HepG2 (cell line): ENCODE data around the gene EPC2. TPM values are rescaled to one million over a fixed set of nuclear protein-coding genes. Genes with fewer than 3 reads are reported as not detected.

Source experiments
- E2F5 ChIP-seq: sonication (generic); formaldehyde crosslinking; conservative IDR thresholded peaks from 2 replicates; pipeline ENCODE4 v1.4.0; 2020; ENCODE audit warnings: missing genetic modification reagents
- ETV5 ChIP-seq: IDR thresholded peaks from 2 replicates; pipeline ENCODE4 v1.6.1; 2018; ENCODE audit warnings: missing biosample characterization, missing genetic modification reagents, inconsistent platforms, borderline replicate concordance
- FOXA3 ChIP-seq: IDR thresholded peaks from 2 replicates; pipeline ENCODE4 v1.6.1; 2016; ENCODE audit warnings: missing genetic modification reagents, missing compliant biosample characterization
- FOXJ3 ChIP-seq: sonication (generic); formaldehyde crosslinking; IDR thresholded peaks from 2 replicates; pipeline ENCODE4 v1.4.0; 2020; ENCODE audit warnings: missing genetic modification reagents, mild to moderate bottlenecking, borderline replicate concordance
- GATAD1 ChIP-seq: IDR thresholded peaks from 2 replicates; pipeline ENCODE4 v1.6.1; 2016; ENCODE audit warnings: missing genetic modification reagents, missing compliant biosample characterization
- KLF16 ChIP-seq, 2 experiments: sonication (generic) in 1 of 2; formaldehyde crosslinking in 1 of 2; IDR thresholded peaks; 2 replicates each; pipeline versions ENCODE4 v1.6.1 to v1.8.0; 2016 to 2023; ENCODE audit warnings: missing genetic modification reagents in 2 of 2, missing compliant biosample characterization in 1 of 2
- NFIC ChIP-seq: IDR thresholded peaks from 2 replicates; pipeline ENCODE4 v1.6.1; 2012; ENCODE audit warnings: mild to moderate bottlenecking, low read length, inconsistent platforms
- NR3C1 ChIP-seq: sonication (generic); formaldehyde crosslinking; IDR thresholded peaks from 2 replicates; pipeline ENCODE4 v1.4.0; 2020; ENCODE audit warnings: missing genetic modification reagents
- RARG ChIP-seq: sonication (generic); formaldehyde crosslinking; IDR thresholded peaks from 2 replicates; pipeline ENCODE4 v1.4.0; 2020; ENCODE audit warnings: low read depth, mild to moderate bottlenecking, missing genetic modification reagents
- ZBTB49 ChIP-seq: sonication (generic); formaldehyde crosslinking; IDR thresholded peaks from 2 replicates; pipeline ENCODE4 v1.4.0; 2020; ENCODE audit warnings: missing genetic modification reagents, borderline replicate concordance
- ZNF34 ChIP-seq: sonication (generic); formaldehyde crosslinking; IDR thresholded peaks from 2 replicates; pipeline ENCODE4 v1.4.0; 2020; ENCODE audit warnings: mild to moderate bottlenecking, missing genetic modification reagents, borderline replicate concordance
- ZNF501 ChIP-seq: sonication (generic); formaldehyde crosslinking; IDR thresholded peaks from 2 replicates; pipeline ENCODE4 v1.5.1; 2020; ENCODE audit warnings: mild to moderate bottlenecking, moderate library complexity, missing genetic modification reagents
- ZNF644 ChIP-seq: IDR thresholded peaks from 2 replicates; pipeline ENCODE4 v1.6.1; 2016; ENCODE audit warnings: low read depth
- ZNF747 ChIP-seq: sonication (generic); formaldehyde crosslinking; IDR thresholded peaks from 2 replicates; pipeline ENCODE4 v1.8.1; 2023; ENCODE audit warnings: missing genetic modification reagents, mild to moderate bottlenecking, borderline replicate concordance
- ZNF766 ChIP-seq: sonication (generic); formaldehyde crosslinking; IDR thresholded peaks from 2 replicates; pipeline ENCODE4 v1.5.0; 2020; ENCODE audit warnings: missing genetic modification reagents, borderline replicate concordance
- ZSCAN5A ChIP-seq: sonication (generic); formaldehyde crosslinking; IDR thresholded peaks from 2 replicates; pipeline ENCODE4 v1.8.0; 2022; ENCODE audit warnings: mild to moderate bottlenecking, missing genetic modification reagents, borderline replicate concordance
- ZSCAN9 ChIP-seq: IDR thresholded peaks from 2 replicates; pipeline ENCODE4 v1.6.1; 2016; ENCODE audit warnings: borderline replicate concordance
- polyA plus RNA-seq, 8 experiments: library from polyadenylated mRNA; depleted of rRNA in 3 of 8; stranded (reverse) in 7 of 8; unstranded in 1 of 8; fragments of >200 nt; fragmentation: Illumina TruSeq in 4 of 8; extraction: Trizol in 4 of 8; gene quantifications; 2 replicates each; pipeline versions ENCODE4 v1.2.1 to v1.2.3, GENCODE V29; 2011 to 2016; ENCODE audit warnings: low read depth in 4 of 8, missing spikeins in 1 of 8, mixed read lengths in 1 of 8; ENCODE audit not compliant: insufficient read depth in 1 of 8
- total RNA-seq, 5 experiments: library from RNA; depleted of rRNA; stranded (reverse); fragments of >200 nt; fragmentation: Illumina TruSeq; extraction: Trizol; gene quantifications; 2 replicates each; pipeline ENCODE4 v1.2.3, GENCODE V29; 2016; ENCODE audit warnings: low read depth in 1 of 5
- TF ChIP-seq, protein P1 (sequence below): sonication (generic); formaldehyde crosslinking; IDR thresholded peaks from 2 replicates; pipeline ENCODE4 v1.5.0; 2020; ENCODE audit warnings: mild to moderate bottlenecking, missing genetic modification reagents
- TF ChIP-seq, protein P2 (sequence below): sonication (generic); formaldehyde crosslinking; IDR thresholded peaks from 2 replicates; pipeline ENCODE4 v1.4.0; 2020; ENCODE audit warnings: low read depth, mild to moderate bottlenecking, missing genetic modification reagents
- TF ChIP-seq, protein P3 (sequence below): IDR thresholded peaks from 2 replicates; pipeline ENCODE4 v1.6.1; 2016; ENCODE audit warnings: control low read depth

The EPC2 gene
- total and polyA plus RNA-seq, 2 of the 13 experiments (the other 11 are each of a cell fraction or from before 2014, with no cell fraction given): 20.5 to 22.0 TPM

DNA sequence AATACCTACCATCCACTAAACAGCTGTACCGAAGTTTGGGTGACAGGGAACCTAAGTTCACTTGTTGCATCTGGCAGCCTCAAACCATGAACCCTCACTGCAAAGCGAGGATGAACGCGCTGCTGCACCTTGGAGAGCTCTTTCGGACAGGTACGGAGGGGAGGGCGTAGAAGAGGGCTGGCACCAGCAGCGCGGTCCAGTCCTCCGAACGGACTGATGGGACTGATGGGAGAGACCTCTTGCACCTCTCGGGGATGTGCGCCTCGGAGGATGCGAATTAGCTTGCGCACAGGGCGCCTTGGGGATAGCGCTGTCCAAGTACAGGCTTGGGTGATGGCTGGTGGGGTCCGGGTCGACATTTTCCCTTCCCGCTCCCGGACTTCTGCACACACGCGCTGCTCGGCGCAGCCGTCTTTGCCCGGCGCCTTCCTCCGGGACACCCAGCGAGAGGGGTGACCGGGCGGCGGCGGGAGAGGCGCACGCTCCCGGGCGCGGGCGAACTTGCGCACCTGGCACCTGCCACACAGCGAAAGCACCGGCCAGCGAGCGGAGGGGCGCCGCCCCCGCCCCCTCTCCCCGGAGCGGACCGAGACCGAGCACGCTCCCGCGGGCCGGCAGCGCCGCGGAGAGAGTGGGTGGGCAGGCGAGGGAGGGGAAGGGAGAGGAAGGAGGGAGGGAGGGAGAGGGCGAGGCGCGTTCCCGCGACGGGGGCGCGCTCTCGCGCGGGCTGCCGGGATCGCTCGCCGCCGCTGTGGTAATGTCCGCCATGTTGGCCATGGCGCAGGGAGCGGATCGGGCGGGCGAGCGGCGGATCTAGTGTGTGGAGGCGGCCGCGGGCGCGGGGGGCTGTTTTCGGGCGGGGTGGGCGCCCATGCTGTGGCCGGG lies at the start of gene EPC2 (continued):
- TF ChIP-seq, protein P1, sequence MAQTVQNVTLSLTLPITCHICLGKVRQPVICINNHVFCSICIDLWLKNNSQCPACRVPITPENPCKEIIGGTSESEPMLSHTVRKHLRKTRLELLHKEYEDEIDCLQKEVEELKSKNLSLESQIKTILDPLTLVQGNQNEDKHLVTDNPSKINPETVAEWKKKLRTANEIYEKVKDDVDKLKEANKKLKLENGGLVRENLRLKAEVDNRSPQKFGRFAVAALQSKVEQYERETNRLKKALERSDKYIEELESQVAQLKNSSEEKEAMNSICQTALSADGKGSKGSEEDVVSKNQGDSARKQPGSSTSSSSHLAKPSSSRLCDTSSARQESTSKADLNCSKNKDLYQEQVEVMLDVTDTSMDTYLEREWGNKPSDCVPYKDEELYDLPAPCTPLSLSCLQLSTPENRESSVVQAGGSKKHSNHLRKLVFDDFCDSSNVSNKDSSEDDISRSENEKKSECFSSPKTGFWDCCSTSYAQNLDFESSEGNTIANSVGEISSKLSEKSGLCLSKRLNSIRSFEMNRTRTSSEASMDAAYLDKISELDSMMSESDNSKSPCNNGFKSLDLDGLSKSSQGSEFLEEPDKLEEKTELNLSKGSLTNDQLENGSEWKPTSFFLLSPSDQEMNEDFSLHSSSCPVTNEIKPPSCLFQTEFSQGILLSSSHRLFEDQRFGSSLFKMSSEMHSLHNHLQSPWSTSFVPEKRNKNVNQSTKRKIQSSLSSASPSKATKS (CRISPR knock-in tag): no peak
- TF ChIP-seq ZSCAN9 (CRISPR knock-in tag) (no peak), ZNF766 (no peak), GATAD1 (no peak; the same call in 1 of the 2 replicates), KLF16 (CRISPR knock-in tag; IDR thresholded peaks at IDR 0.05) (no peak), FOXA3 (CRISPR knock-in tag) (no peak), ETV5 (no peak; the same call in 1 of the 2 replicates), ZSCAN5A (CRISPR knock-in tag) (no peak), E2F5 (no peak; the same call in 1 of the 2 replicates), FOXJ3 (CRISPR knock-in tag) (no peak), NFIC (no peak), RARG (no peak), ZNF34 (CRISPR knock-in tag) (peak; percentile 86; the same call in 1 of the 2 replicates), ZNF644 (no peak), ZNF501 (CRISPR knock-in tag) (no peak), NR3C1 (no peak), ZNF747 (CRISPR knock-in tag) (no peak), ZBTB49 (no peak)
- TF ChIP-seq, protein P2, sequence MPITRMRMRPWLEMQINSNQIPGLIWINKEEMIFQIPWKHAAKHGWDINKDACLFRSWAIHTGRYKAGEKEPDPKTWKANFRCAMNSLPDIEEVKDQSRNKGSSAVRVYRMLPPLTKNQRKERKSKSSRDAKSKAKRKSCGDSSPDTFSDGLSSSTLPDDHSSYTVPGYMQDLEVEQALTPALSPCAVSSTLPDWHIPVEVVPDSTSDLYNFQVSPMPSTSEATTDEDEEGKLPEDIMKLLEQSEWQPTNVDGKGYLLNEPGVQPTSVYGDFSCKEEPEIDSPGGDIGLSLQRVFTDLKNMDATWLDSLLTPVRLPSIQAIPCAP (CRISPR knock-in tag): 0 out of 2 replicates have a peak, but pooled peaks have one; percentile 34
- TF ChIP-seq, protein P3, sequence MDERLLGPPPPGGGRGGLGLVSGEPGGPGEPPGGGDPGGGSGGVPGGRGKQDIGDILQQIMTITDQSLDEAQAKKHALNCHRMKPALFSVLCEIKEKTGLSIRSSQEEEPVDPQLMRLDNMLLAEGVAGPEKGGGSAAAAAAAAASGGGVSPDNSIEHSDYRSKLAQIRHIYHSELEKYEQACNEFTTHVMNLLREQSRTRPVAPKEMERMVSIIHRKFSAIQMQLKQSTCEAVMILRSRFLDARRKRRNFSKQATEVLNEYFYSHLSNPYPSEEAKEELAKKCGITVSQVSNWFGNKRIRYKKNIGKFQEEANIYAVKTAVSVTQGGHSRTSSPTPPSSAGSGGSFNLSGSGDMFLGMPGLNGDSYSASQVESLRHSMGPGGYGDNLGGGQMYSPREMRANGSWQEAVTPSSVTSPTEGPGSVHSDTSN: no peak
